HG03575 (cell line): ENCODE data around the gene RRP8.

Source experiments
- ATAC-seq: cut with Tn5 transposase; IDR thresholded peaks from one replicate; pipeline ENCODE4 v1.9.1; 2021; ENCODE audit not compliant: unreplicated experiment, insufficient number of reproducible peaks, low FRiP score; ENCODE audit errors: extremely low read depth

The RRP8 gene

DNA sequence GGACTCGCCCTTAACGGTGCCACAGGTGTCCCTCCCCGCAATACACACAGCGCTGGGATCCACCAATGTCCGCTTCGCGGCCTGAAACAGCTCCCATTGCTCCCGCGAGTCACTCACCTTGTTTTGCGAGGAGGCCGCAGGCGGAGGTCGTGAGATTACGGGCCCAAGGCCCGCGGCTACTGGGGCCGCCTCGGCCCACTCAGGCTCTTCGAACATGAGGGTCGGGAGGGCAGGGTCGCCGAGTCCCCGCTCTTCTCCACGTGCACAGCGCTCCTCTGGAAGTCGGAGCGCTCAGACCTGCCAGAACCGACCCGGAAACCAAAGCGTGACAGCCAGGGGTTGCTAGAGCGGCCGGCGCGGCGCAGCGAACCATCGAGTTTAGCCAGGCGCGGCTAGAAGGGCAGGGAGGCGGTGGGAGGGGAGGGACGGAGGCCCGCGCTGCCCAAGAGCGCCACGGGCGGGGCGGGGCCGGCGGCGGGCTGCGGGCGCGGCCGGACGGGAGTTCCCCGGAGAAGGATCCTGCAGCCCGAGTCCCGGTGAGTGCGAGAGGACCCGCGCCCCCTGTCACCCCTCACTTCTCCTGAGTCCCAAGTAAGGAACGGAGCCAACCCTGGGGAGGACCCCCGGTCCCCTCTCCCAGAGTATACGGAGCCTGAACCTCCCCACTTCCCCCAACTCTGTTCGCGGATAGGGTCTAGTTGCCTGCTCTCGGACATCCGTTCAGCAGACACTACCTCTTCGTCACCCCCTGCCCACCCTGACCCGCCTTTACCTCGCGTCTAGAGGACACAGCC, at the start of gene RRP8, which contains the start of gene ILK:
TSS of gene RRP8 (minus strand) at position 330 of the 794 bp plus-strand sequence. CDS start at position 216, 114 bp downstream.
TSS of gene ILK (plus strand) at position 488 of the 794 bp plus-strand sequence. CDS start 498 bp downstream, outside the sequence.
- no peak for ATAC-seq

DNA sequence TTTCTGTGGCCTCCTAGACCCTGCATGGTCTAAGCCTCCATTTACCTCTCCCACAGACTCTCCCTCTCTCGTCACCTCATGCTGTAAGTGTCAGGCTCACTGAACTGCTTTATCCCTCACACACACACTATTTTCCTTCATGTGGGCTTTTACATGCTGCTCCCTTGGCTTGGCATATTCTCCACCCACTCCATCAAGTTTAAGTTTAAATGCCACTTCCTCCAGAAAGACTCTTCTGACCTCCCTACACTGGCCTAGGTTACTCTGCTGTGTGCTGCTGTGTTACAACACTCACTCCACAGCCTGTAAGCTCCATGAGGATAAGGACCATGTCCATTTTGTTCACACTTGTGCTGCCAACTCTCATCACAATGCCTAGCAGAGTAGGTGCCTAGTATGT, 49.7 kb upstream of the RRP8 start:
- ATAC-seq = no peak

- no peak for ATAC-seq
Measured at GRCh38 chr11:6652182-6652581, 48.8 kb upstream of the RRP8 start.

- ATAC-seq = no peak
Measured at GRCh38 chr11:6650980-6651379, 47.6 kb upstream of the RRP8 start.

DNA sequence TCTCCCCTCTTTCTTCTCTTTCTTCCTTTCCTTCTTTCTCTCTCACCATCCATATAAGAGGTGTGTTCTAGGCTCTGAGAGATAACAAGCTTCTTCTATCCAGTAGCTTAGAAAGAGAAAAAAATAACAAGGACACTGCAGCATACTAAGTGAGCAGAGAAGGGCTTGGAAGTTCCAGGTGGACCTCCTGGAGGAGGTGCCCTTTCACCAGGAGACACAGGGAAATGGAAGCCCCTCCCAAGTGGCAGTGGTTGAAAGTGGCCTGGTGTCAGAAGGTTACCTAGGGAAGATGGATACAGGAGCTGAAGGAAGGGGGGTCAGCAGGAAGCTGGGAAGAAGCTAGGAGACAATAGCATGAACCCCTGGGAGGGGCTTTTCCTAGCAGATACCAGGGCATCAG, 46.7 kb upstream of the RRP8 start:
- ATAC-seq = no peak

- ATAC-seq = no peak
Measured at GRCh38 chr11:6648501-6648900, 45.1 kb upstream of the RRP8 start.

GRCh38 chr11:6647836-6648235, 44.4 kb upstream of the RRP8 start:
- ATAC-seq = no peak

- peak; percentile 75 for ATAC-seq
Measured at GRCh38 chr11:6646918-6647679, 43.7 kb upstream of the RRP8 start.

GRCh38 chr11:6646576-6646917, 43.1 kb upstream of the RRP8 start:
- ATAC-seq = no peak

DNA sequence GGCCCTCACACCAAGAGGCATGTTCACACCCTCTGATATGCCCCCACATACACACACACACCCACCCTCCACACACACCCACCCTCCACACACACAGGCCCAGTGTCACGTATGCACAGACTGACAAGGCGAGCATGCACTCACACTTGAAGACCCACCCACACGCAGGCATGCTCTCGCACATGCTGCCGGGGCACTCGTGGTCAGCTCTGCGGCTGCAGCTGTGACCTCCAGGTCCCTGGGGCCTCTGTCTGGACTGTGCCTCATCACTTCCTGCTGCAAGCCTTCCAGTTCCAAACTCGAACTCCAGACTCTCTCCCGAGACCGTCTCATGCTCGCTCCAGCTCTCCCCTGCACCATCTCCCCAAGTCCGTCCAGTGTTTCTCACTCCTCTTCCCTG, 42.7 kb upstream of the RRP8 start:
- no peak for ATAC-seq

DNA sequence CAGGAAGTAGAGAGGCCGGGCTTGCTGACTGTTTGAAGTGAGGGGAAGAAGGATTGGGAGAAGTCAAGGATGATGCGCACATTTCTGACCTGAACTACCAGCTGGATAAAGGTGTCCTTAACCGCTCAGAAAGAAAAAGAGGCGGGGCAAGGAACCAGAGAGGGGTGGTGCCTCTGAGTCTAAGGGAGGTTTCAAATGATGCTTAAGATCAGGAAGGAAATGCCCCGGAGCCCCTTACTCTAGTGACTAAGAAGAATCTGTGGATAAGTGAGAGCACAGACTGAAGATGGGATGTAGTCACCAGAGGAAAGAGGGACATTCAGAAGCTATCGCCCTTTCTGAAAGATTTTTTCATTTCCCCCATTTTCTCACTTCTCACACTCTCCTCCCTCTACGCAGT, 39.5 kb upstream of the RRP8 start:
- ATAC-seq = no peak

DNA sequence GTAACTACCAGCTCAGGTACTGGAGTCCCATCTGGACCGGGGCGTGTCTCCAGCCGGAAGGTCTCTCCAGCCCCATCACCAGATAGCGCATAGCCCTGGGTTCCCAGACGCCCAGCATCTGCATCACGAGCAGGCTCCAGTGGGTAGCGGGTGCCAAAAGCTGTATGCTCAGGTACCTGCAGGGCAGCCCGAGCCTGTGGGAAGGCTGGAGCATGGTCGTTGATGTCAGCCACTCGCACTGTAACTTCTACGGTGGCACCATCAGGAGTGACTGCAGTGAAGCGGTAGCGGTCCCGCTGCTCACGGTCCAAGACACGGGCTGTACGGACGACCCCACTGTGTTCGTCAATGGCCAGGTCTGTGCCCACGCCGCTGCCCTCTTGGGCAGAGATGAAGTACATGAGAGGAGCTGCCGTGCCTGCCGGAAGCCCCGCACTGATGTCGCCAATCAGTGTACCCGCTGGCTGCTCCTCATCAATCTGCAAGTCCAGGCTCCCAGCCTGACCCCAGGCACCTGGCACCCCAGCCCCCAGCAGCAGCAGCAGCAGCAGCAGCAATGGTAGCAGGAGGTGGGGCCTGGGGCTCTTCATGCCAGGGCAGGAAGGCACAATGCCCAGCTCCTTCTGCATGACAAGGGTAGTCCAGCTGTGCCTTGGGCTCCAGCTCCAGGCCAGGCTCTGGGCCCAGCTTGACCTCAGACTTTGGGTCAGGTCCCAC, 37.7 kb upstream of the RRP8 start:
- ATAC-seq = no peak

- no peak for ATAC-seq
Measured at GRCh38 chr11:6640036-6640984, 36.9 kb upstream of the RRP8 start.

- no peak for ATAC-seq
Measured at GRCh38 chr11:6638429-6638828, 35.0 kb upstream of the RRP8 start.

DNA sequence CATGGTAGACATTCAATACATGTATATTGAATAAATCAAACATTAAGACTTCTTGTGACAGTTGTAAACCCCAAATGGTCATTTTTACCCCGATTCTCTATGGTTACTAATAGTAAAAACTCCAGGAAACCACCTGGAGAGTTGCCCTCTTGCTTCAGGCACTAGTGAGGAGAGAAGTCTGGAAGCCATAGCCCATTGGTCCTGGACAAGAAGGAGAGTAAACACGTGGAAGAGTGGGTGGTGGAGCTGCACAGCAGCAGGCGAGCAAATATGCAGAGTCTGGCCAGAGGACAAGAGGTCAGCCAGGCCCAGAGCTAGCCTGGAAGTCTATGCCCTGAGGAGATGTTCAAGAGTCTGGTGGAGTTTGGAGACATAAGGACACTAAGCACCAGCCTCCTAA, 34.5 kb upstream of the RRP8 start:
- no peak for ATAC-seq

GRCh38 chr11:6636480-6636879, 33.1 kb upstream of the RRP8 start:
- ATAC-seq = no peak

GRCh38 chr11:6635082-6635932, 31.9 kb upstream of the RRP8 start:
- no peak for ATAC-seq

DNA sequence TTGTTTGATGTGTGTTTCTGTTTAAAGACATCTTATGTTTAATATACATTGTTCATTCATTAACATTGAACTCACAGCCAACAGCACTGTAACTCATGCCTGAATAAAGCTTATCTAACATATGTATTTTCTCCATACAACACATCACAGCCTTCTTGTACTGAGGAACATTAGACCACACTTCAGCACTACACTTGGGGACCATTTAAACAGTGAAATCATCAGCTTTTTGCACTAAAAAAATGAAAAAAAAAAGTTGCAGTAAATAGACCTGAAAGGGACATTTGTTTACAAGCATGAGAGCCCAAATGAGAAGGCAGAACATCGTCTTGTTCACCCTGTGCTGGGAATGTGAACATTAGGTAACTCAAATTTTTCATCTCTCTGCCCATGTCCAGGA, 31.1 kb upstream of the RRP8 start:
- ATAC-seq = no peak
